Measurements from ENCODE around the gene DAPK3.

Gene DAPK3

GRCh38 chr19:3961007-3961406, 9.9 kb downstream of the DAPK3 start:
- Histone ChIP-seq H3K36me3 (ENCODE audit: insufficient read depth, low read length) (peaks cover 9% of the 10 kb centered on the region; the same call in 1 of the 2 replicates), H4K20me1 (ENCODE audit: insufficient read depth, low read length, poor library complexity, severe bottlenecking) (no peaks in the 10 kb centered on the region)
- no peak for TF ChIP-seq EZH2phosphoT487 (IDR thresholded peaks at IDR 0.05; ENCODE audit: borderline replicate concordance)
- TF ChIP-seq, protein P1, sequence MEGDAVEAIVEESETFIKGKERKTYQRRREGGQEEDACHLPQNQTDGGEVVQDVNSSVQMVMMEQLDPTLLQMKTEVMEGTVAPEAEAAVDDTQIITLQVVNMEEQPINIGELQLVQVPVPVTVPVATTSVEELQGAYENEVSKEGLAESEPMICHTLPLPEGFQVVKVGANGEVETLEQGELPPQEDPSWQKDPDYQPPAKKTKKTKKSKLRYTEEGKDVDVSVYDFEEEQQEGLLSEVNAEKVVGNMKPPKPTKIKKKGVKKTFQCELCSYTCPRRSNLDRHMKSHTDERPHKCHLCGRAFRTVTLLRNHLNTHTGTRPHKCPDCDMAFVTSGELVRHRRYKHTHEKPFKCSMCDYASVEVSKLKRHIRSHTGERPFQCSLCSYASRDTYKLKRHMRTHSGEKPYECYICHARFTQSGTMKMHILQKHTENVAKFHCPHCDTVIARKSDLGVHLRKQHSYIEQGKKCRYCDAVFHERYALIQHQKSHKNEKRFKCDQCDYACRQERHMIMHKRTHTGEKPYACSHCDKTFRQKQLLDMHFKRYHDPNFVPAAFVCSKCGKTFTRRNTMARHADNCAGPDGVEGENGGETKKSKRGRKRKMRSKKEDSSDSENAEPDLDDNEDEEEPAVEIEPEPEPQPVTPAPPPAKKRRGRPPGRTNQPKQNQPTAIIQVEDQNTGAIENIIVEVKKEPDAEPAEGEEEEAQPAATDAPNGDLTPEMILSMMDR (conservative IDR thresholded peaks at IDR 0.05; ENCODE audit: low read length): no peak

GRCh38 chr19:3959766-3960131, 11.2 kb downstream of the DAPK3 start:
- no peaks in the 10 kb centered on the region for H3K27me3 ChIP-seq (ENCODE audit: insufficient read depth, low read length, poor library complexity, severe bottlenecking)
- no peaks in the 10 kb centered on the region for H4K20me1 ChIP-seq (ENCODE audit: insufficient read depth, low read length, poor library complexity, severe bottlenecking)
- no peak overlapping the region for H2AFZ ChIP-seq (ENCODE audit: low read length)
- TF ChIP-seq, protein P1 (conservative IDR thresholded peaks at IDR 0.05; ENCODE audit: low read length): no peak
- no peak for TF ChIP-seq EZH2phosphoT487 (IDR thresholded peaks at IDR 0.05; ENCODE audit: borderline replicate concordance)
- H3K79me2 ChIP-seq (ENCODE audit: insufficient read depth, low read length): no peaks in the 10 kb centered on the region
- no peaks in the 10 kb centered on the region for H3F3A ChIP-seq (ENCODE audit: low read depth)
- no peak overlapping the region for H3K9ac ChIP-seq (ENCODE audit: low read depth, low read length, poor library complexity, severe bottlenecking)
- no peak overlapping the region for H3K4me2 ChIP-seq (ENCODE audit: low read depth, low read length, poor library complexity, severe bottlenecking)
- no peaks in the 10 kb centered on the region for H3K4me1 ChIP-seq (ENCODE audit: insufficient read depth, low read length, poor library complexity, severe bottlenecking)
- no peak overlapping the region for H3K4me3 ChIP-seq (ENCODE audit: low read length, poor library complexity, severe bottlenecking)
- no peaks in the 10 kb centered on the region for H3K9me3 ChIP-seq (ENCODE audit: insufficient read depth, low read depth, low read length)
- peaks cover 9% of the 10 kb centered on the region; the same call in 1 of the 2 replicates for H3K36me3 ChIP-seq (ENCODE audit: insufficient read depth, low read length)
- H3K9me2 ChIP-seq (replicated peaks; ENCODE audit: low read depth, low read length): no peaks in the 10 kb centered on the region

More at GRCh38 chr19:3961007-3961406, 9.9 kb downstream of the DAPK3 start:
- H3K9ac ChIP-seq (ENCODE audit: low read depth, low read length, poor library complexity, severe bottlenecking): no peak overlapping the region
- H2AFZ ChIP-seq (ENCODE audit: low read length): no peak overlapping the region
- H3K4me3 ChIP-seq (ENCODE audit: low read length, poor library complexity, severe bottlenecking): no peak overlapping the region
- no peaks in the 10 kb centered on the region for H3K79me2 ChIP-seq (ENCODE audit: insufficient read depth, low read length)
- H3K9me3 ChIP-seq (ENCODE audit: insufficient read depth, low read depth, low read length): no peaks in the 10 kb centered on the region
- H3K27me3 ChIP-seq (ENCODE audit: insufficient read depth, low read length, poor library complexity, severe bottlenecking): no peaks in the 10 kb centered on the region
- no peak overlapping the region for H3K4me2 ChIP-seq (ENCODE audit: low read depth, low read length, poor library complexity, severe bottlenecking)
- H3K4me1 ChIP-seq (ENCODE audit: insufficient read depth, low read length, poor library complexity, severe bottlenecking): no peaks in the 10 kb centered on the region
- no peaks in the 10 kb centered on the region for H3F3A ChIP-seq (ENCODE audit: low read depth)
- no peaks in the 10 kb centered on the region for H3K9me2 ChIP-seq (replicated peaks; ENCODE audit: low read depth, low read length)

- Histone ChIP-seq H3K9ac (ENCODE audit: low read depth, low read length, poor library complexity, severe bottlenecking) (no peak overlapping the region), H3K9me2 (replicated peaks; ENCODE audit: low read depth, low read length) (no peaks in the 10 kb centered on the region), H3K4me2 (ENCODE audit: low read depth, low read length, poor library complexity, severe bottlenecking) (no peak overlapping the region), H3K36me3 (ENCODE audit: insufficient read depth, low read length) (peaks cover 9% of the 10 kb centered on the region; the same call in 1 of the 2 replicates), H3K79me2 (ENCODE audit: insufficient read depth, low read length) (peaks cover 2% of the 10 kb centered on the region; the same call in 1 of the 2 replicates), H3K4me3 (ENCODE audit: low read length, poor library complexity, severe bottlenecking) (no peak overlapping the region), H4K20me1 (ENCODE audit: insufficient read depth, low read length, poor library complexity, severe bottlenecking) (no peaks in the 10 kb centered on the region), H3F3A (ENCODE audit: low read depth) (no peaks in the 10 kb centered on the region), H3K27me3 (ENCODE audit: insufficient read depth, low read length, poor library complexity, severe bottlenecking) (no peaks in the 10 kb centered on the region), H2AFZ (ENCODE audit: low read length) (no peak overlapping the region), H3K9me3 (ENCODE audit: insufficient read depth, low read depth, low read length) (no peaks in the 10 kb centered on the region), H3K4me1 (ENCODE audit: insufficient read depth, low read length, poor library complexity, severe bottlenecking) (no peaks in the 10 kb centered on the region)
- TF ChIP-seq EZH2phosphoT487 (IDR thresholded peaks at IDR 0.05; ENCODE audit: borderline replicate concordance): no peak
- TF ChIP-seq, protein P1 (conservative IDR thresholded peaks at IDR 0.05; ENCODE audit: low read length): no peak
Observed at GRCh38 chr19:3958836-3959765, 11.8 kb downstream of the DAPK3 start.

Measured in Loucy (cell line).